Upper lobe of left lung (tissue), 6 donors: ENCODE data around the gene HDAC1. TPM values are rescaled to one million over a fixed set of nuclear protein-coding genes. Genes with fewer than 3 reads are reported as not detected.

Experiments
- ATAC-seq, 2 donors: fragments of 200-7000 bp; cut with Tn5 transposase; one replicate each; pipeline ENCODE4 v1.9.1; 2022; ENCODE audit warnings: mild to moderate bottlenecking in 2 of 2, moderate library complexity in 2 of 2; ENCODE audit not compliant: low FRiP score in 2 of 2
- DNase-seq, 2 donors: peaks; one replicate each; pipeline ENCODE4 v3.0.0-alpha.2; 2019 to 2020
- H3K27ac ChIP-seq, 4 donors: fragments of 200-600 bp; sonication (generic); one replicate each; pipeline ENCODE4 v1.5.1; 2016 to 2019
- H3K27me3 ChIP-seq, 4 donors: fragments of 200-600 bp; sonication (generic); one replicate each; pipeline ENCODE4 v1.5.1; 2017 to 2019
- H3K36me3 ChIP-seq, 4 donors: fragments of 200-600 bp; sonication (generic); one replicate each; pipeline ENCODE4 v1.5.1; 2016 to 2019
- H3K4me1 ChIP-seq, 4 donors: fragments of 200-600 bp; sonication (generic); one replicate each; pipeline ENCODE4 v1.5.1; 2018 to 2019
- H3K4me3 ChIP-seq, 4 donors: fragments of 200-600 bp; sonication (generic); one replicate each; pipeline ENCODE4 v1.5.1; 2017 to 2019; ENCODE audit warnings: mild to moderate bottlenecking in 2 of 4, moderate library complexity in 1 of 4
- H3K9me3 ChIP-seq, 4 donors: fragments of 200-600 bp; sonication (generic); one replicate each; pipeline ENCODE4 v1.5.1; 2018 to 2019
- EP300 ChIP-seq, 4 donors: sonication (generic); formaldehyde crosslinking; IDR thresholded peaks; one replicate each; pipeline ENCODE4 v1.5.1; 2017; ENCODE audit warnings: antibody characterized with exemption in 4 of 4, control low read depth in 2 of 4
- POLR2A ChIP-seq, 4 donors: fragments of 450-650 bp; IDR thresholded peaks; one replicate each; pipeline ENCODE4 v1.5.1; 2016 to 2017; ENCODE audit warnings: antibody characterized with exemption in 4 of 4, mild to moderate bottlenecking in 2 of 4
- POLR2AphosphoS5 ChIP-seq, 2 donors: sonication (generic); formaldehyde crosslinking; IDR thresholded peaks; one replicate each; pipeline ENCODE4 v1.5.1; 2017; ENCODE audit warnings: antibody characterized with exemption in 2 of 2
- WGBS, 2 donors: methylation state at CpG; one replicate each; pipeline ENCODE4 v1.1.5; 2017 to 2018; 5-methylcytosine and 5-hydroxymethylcytosine counted together
- total RNA-seq, 6 donors: library from RNA; depleted of rRNA in 4 of 6; stranded (reverse); fragments of >200 nt in 4 of 6; gene quantifications; one replicate each; pipeline versions ENCODE4 v1.1.0 to v1.2.1, GENCODE V29; 2016 to 2021
- TF ChIP-seq, protein P1 (sequence below), 6 experiments: fragments of 450-650 bp in 4 of 6; fragments of 200-600 bp in 2 of 6; sonication (generic) in 2 of 6; IDR thresholded peaks; one replicate each; pipeline ENCODE4 v1.5.1; 2016 to 2019; ENCODE audit warnings: antibody characterized with exemption in 6 of 6
- donor health status: DM: no; HTN: no; CAD: no; lungs with moderate emphysema.
- donor health status: DM: no; HTN: yes; CAD: no; lungs with severe emphysema.

The HDAC1 gene
- total RNA-seq, 6 donors from 2014 or later, result 36.8 to 78.0 (median 48.8) TPM

- no peak for ATAC-seq
- TF ChIP-seq POLR2A (IDR thresholded peaks at IDR 0.05) (no peak), POLR2AphosphoS5 (IDR thresholded peaks at IDR 0.05) (no peak), EP300 (IDR thresholded peaks at IDR 0.05) (no peak)
- TF ChIP-seq, protein P1, sequence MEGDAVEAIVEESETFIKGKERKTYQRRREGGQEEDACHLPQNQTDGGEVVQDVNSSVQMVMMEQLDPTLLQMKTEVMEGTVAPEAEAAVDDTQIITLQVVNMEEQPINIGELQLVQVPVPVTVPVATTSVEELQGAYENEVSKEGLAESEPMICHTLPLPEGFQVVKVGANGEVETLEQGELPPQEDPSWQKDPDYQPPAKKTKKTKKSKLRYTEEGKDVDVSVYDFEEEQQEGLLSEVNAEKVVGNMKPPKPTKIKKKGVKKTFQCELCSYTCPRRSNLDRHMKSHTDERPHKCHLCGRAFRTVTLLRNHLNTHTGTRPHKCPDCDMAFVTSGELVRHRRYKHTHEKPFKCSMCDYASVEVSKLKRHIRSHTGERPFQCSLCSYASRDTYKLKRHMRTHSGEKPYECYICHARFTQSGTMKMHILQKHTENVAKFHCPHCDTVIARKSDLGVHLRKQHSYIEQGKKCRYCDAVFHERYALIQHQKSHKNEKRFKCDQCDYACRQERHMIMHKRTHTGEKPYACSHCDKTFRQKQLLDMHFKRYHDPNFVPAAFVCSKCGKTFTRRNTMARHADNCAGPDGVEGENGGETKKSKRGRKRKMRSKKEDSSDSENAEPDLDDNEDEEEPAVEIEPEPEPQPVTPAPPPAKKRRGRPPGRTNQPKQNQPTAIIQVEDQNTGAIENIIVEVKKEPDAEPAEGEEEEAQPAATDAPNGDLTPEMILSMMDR (IDR thresholded peaks at IDR 0.05), result no peak
- Histone ChIP-seq H3K27ac (no peak overlapping the region), H3K4me1 (no peaks in the 10 kb centered on the region), H3K4me3 (no peak overlapping the region), H3K36me3 (peaks cover 15 to 87% (median 65%) of the 10 kb centered on the region in 4 donors), H3K9me3 (no peaks in the 10 kb centered on the region), H3K27me3 (no peaks in the 10 kb centered on the region)
- 93 to 94% methylated on average over 7 of the region's 7 CpGs for WGBS, 2 donors
- DNase-seq, result no peak
Observed at GRCh38 chr1:32367912-32368635, 76.2 kb downstream of the HDAC1 start.

GRCh38 chr1:32372149-32372756, 80.4 kb downstream of the HDAC1 start:
- Histone ChIP-seq H3K9me3 (no peaks in the 10 kb centered on the region), H3K27ac (no peak overlapping the region), H3K4me3 (no peak overlapping the region), H3K27me3 (no peaks in the 10 kb centered on the region), H3K36me3 (peaks cover 28 to 90% (median 77%) of the 10 kb centered on the region in 4 donors), H3K4me1 (no peaks in the 10 kb centered on the region)
- 76 to 79% methylated on average over 5 of the region's 5 CpGs for WGBS, 2 donors
- TF ChIP-seq, protein P1 (IDR thresholded peaks at IDR 0.05), result no peak
- TF ChIP-seq EP300 (IDR thresholded peaks at IDR 0.05) (no peak), POLR2AphosphoS5 (IDR thresholded peaks at IDR 0.05) (no peak), POLR2A (IDR thresholded peaks at IDR 0.05) (no peak)
- ATAC-seq (no peak), DNase-seq (no peak)

- Histone ChIP-seq H3K4me1 (no peaks in the 10 kb centered on the region), H3K27ac (no peak overlapping the region), H3K9me3 (no peaks in the 10 kb centered on the region), H3K27me3 (no peaks in the 10 kb centered on the region), H3K36me3 (peaks cover 41 to 90% (median 77%) of the 10 kb centered on the region in 4 donors), H3K4me3 (no peak overlapping the region)
- DNase-seq (no peak), ATAC-seq (no peak)
- TF ChIP-seq, protein P1 (IDR thresholded peaks at IDR 0.05), result no peak
- TF ChIP-seq POLR2AphosphoS5 (IDR thresholded peaks at IDR 0.05), result no peak
- no peak for TF ChIP-seq EP300 (IDR thresholded peaks at IDR 0.05)
- no peak for TF ChIP-seq POLR2A (IDR thresholded peaks at IDR 0.05)
- WGBS, 2 donors, result 59 to 65% methylated on average over 1 of the region's 1 CpG
Observed at GRCh38 chr1:32373996-32374592, 82.2 kb downstream of the HDAC1 start.

- peaks cover 49 to 98% (median 85%) of the 10 kb centered on the region in 4 donors for H3K36me3 ChIP-seq
- H3K4me1 ChIP-seq, result no peaks in the 10 kb centered on the region
- H3K9me3 ChIP-seq, result no peaks in the 10 kb centered on the region
- H3K27ac ChIP-seq, result no peak overlapping the region
- no peak overlapping the region for H3K4me3 ChIP-seq
- DNase-seq (peak in 1 of 2 donors; percentile 54), ATAC-seq (no peak)
- no peaks in the 10 kb centered on the region for H3K27me3 ChIP-seq
- TF ChIP-seq EP300 (IDR thresholded peaks at IDR 0.05) (no peak), POLR2AphosphoS5 (IDR thresholded peaks at IDR 0.05) (no peak), POLR2A (IDR thresholded peaks at IDR 0.05) (no peak)
- TF ChIP-seq, protein P1 (IDR thresholded peaks at IDR 0.05), result no peak
- 88 to 93% methylated on average over 7 to 11 of the region's 11 CpGs for WGBS, 2 donors
Observed at GRCh38 chr1:32376199-32376598, 84.3 kb downstream of the HDAC1 start.
